ENCODE measurements around the gene RPP40.
"Not testable (repeated sequence)": the region's sequence is repeated elsewhere in the genome, so short reads cannot be mapped to it uniquely, and the experiment has no call there.

Gene RPP40

DNA sequence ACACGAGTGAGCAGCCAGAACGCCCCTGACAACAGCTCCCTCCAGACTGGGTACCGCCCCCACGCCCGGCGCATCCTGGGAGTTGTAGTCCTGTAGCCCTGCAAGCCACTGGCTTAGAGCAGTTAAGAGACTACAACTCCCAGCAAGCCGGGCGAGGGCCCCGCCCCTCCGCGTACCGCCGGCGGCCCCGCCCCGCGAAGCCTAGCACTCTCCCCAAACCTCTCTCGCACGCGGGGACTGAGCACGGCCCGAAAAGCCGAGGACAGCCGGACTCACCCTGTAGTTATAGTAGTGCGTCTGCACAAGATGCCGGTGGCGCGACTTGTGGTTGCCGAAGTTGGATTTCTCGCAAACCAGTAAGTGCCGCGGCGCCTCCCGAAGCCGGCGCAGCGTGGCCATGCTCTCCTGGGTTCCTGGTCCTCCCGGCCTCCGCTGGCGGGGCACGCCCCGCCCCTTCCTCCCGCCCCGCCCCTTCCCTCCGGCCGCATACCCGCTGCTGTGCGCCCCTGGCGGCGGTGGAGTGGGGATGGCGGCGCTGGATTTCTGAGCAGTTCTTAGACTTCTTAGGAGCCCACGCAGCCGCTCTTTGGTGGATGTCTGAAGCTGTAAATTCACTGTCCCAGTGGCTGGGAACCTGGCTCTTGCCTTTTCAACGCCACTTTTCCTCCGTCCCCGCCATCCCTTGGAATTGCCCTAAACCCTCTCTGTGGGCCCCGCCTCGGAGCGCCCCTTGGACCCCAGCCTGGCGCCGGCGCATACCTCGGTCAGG is at the start of gene RPP40:
TSS of gene RPP40 (minus strand) at position 434 of the 769 bp plus-strand sequence. CDS start at position 399, 35 bp downstream.
- peak; percentile 96 for DNase-seq

DNA sequence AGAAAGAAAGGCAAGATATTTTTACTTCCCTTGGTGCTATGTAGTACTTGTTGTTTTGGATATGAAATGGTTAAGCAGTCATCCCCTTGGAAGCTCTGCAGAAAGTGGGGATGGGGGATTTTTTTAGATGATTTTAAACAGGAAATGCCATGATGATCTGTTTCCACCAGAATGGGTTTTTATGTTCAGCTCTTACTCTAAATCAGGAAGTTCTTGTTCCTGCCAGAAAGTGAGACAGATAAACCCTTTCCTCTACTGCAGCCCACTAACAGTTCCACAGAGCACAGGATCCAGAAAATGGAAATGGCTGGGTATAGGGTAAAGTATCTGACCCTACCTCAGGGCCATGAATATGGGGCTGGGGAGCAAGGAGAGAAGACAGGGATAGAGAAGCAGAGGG is 49.2 kb upstream of the RPP40 start:
- DNase-seq, result no peak

DNA sequence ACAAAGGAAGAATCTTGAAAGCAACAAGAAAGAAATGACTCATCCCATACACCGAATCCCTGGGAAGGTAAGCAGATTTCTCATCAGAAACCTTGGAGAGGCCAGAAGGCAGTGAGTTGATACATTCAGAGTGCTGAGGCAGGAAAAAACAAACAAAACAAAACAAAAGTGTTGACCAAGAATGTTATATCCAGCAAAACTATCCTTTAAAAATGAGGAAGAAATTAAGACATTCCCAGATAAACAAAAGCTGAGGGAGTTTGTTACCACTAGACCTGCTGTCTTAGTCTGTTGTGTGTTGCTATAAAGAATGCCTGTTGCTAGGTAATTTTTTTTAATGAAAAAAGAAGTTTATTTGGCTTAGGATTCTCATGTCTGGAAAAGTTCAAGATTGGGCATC is 47.6 kb upstream of the RPP40 start:
- no peak for DNase-seq

DNA sequence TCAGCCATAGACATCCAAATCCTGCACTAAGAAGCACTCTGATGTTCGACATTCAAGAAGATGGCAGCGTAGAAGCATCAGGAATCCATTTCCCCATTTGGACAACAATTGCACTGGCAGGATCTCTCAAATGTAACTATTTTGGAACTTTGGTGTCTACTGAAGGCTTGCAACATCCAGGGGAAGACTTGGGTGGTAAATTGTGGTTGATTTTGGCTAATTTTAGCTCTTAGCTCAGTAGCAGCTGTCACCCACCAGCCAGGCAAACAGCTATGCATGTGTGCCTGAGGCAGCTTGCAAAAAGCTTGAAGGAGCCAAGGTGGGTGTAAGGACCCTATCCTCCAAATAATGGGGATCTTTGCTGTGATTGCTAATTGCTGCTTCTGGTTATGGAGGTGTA is 46.2 kb upstream of the RPP40 start:
- no peak for DNase-seq

GRCh38 chr6:5046430-5046829 is 42.6 kb upstream of the RPP40 start:
- DNase-seq, result no peak

DNA sequence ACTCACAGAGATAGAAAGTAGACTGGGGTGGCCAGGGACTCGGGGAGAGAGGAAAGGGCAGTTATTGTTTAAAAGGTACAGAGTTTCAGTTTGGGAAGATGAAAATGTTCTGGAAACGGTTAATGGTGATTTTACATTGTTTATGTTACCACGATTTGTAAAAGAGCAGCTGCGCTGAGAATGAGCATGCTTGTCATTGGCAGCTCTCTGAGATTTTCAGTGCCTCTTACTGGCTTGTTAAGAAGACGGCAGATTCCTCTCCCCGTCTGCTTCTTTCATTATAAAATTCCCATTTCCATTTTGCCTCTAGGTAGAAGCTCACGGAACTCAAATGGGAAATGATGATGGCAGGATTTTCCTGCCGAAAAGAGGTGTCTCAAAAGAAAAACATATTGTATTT is 41.6 kb upstream of the RPP40 start:
- no peak for DNase-seq

GRCh38 chr6:5044866-5045265 is 41.0 kb upstream of the RPP40 start:
- no peak for DNase-seq

GRCh38 chr6:5042436-5042835 is 38.6 kb upstream of the RPP40 start:
- no peak for DNase-seq

- DNase-seq, result no peak
Measured at GRCh38 chr6:5041955-5042354, 38.1 kb upstream of the RPP40 start.

DNA sequence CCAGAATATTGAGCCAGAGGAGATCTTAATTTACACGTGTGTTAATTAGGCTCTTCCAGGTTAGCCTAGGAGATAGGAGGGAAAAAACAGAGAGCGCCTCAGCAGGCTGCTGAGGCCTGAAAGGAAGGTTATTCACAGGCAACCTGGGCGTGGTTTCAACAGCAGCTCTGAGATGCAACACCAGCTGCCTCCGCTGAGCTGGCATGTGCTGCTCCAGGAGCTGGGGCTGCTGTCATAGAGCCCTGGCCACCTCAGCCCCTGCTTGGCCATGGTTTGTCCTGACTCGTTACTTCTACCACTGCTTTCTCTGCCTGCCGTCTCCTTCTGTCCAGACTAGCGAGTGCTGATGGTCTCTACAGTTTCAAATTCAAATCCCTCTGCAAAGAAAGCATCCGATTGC is 32.4 kb upstream of the RPP40 start:
- DNase-seq, result peak; percentile 19

GRCh38 chr6:5034736-5035135 is 30.9 kb upstream of the RPP40 start:
- no peak for DNase-seq

GRCh38 chr6:5034328-5034727 is 30.5 kb upstream of the RPP40 start:
- DNase-seq, result no peak

DNA sequence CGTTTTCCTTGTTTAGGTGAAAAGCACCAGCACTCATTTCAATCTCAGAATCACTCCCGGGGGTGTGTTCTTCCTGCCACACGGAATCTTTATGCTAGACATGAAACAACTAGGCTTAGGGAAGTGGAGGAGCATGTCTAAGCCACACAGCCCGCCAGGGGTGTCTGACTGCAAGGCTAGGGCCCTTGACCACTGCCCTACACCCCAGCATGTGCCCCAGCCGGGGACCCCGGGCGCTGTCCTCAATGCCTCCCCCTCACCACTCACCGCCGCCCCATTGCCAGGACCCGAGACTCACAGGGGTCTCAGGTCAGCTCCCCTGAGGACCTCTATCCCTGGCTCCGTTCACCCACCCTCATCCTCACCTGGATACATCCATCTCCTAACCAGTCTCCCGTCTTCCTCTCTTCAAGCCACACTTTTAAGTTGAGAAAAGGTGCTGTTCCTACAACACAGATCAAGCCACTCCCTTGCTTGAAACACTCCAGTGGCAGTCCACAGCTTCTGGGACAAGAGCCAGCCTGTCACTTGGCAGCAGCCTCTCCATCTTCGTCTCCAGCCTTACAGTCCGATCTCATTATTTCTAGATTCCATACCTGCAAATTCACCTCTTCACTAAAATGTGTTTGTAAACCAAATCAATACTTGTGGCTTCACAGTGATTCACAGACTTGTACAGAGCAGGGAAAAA is 29.5 kb upstream of the RPP40 start:
- not testable (repeated sequence) for DNase-seq

DNA sequence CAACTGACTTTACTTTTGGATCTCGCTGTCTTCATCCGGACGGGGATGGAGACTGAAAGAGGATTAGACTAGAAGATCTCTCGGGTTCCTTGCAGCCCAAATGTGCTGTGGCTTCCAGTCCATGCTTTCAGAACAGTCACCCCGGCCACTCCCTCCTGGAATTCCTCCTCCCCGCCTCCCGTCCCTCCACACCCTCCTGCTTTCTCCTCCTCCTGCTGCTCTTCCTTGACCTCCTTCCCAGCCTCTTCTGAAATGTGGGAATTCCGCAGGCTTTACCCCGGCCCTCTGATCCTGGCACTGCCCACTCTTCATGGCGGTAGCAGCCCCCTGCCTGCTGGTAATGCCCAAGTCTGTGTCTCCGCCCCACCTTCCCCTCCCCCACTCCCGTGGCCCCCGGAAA is 28.9 kb upstream of the RPP40 start:
- DNase-seq, result not testable (repeated sequence)

DNA sequence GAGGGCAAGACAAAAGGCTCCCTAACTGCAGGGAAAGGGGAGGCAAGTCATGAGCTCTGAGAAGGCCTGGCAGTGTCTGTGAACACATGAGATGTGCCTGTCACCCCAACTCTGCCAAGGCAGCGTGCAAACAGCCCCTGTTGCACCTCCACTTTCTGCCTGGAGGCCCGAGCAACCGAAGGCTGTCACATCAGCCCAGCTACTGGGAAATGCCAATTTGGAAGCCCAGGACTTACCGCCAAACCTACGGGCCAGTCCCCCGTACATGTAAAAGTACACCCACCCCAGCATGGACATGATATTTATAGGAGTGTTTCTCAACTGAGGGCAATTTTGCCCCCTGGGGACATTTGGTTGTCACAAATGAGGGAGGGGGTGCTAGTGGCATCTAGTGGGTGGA is 27.3 kb upstream of the RPP40 start:
- DNase-seq, result no peak

DNA sequence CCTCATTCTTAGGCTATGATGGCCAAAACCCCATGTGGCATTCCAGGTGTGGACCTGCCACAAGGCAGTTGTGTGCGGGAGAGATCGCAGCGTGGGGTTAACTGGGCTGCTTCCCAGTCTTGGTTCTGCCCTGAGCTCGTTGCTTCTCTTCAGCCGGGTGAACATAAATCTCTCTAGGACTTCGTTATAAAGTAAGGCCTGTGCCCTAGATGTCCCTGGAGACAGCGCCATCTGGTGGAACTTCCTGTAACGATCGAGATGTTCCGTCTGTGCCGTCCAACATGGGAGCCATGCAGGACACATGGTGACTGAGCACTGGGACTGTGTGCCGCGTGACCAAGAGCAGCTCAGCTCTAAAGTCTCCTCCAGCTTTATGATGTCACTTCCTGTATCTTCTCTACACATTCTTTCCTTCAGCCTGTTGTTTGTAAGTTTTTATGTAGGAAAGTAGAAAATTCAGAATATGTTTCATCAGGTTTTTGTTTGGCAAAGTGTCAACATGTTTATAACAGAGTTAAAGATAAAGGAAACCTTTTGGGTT is 26.8 kb upstream of the RPP40 start:
- DNase-seq, result peak; percentile 57

GRCh38 chr6:5029609-5030008 is 25.8 kb upstream of the RPP40 start:
- no peak for DNase-seq

GRCh38 chr6:5028921-5029320 is 25.1 kb upstream of the RPP40 start:
- DNase-seq, result no peak

GRCh38 chr6:5028301-5028700 is 24.5 kb upstream of the RPP40 start:
- no peak for DNase-seq

GRCh38 chr6:5025911-5026819 is 22.3 kb upstream of the RPP40 start:
- DNase-seq, result no peak

DNA sequence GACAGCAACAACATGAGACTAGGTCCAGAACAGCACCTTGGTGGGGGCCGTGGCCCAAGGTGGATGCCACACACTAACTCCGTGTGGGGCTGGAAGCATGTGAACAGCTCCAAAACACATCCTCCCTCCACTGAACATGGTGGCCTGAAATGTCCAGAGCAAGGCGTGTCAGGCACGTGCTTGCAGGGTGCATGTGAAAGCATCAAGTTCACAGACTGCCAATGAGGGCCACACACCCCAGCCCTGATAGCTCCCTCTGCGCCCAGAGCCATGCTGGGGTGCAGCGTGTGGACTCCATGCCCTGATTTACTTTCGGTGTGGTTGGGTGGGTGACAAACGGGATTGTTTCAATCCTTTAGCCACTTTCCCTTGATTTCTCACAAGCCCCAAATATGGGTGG is 20.1 kb upstream of the RPP40 start:
- no peak for DNase-seq

DNA sequence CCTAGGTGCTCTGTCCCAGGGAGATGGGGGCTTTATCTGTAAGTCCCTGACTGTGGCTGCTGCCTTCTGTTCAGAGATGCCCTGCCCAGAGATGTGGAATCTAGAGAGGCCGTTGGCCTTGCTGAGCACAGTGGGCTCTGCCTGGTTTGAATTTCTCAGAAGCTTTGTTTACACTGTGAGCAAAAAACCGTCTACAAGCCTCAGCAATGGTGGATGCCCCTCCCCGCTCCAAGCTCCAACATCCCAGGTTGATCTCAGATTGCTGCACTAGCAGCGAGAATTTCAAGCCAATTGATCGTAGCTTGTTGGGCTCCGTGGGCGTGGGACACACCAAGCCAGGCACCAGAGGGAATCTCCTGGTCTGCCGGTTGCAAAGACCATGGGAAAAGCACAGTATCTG is 16.3 kb upstream of the RPP40 start:
- no peak for DNase-seq

DNA sequence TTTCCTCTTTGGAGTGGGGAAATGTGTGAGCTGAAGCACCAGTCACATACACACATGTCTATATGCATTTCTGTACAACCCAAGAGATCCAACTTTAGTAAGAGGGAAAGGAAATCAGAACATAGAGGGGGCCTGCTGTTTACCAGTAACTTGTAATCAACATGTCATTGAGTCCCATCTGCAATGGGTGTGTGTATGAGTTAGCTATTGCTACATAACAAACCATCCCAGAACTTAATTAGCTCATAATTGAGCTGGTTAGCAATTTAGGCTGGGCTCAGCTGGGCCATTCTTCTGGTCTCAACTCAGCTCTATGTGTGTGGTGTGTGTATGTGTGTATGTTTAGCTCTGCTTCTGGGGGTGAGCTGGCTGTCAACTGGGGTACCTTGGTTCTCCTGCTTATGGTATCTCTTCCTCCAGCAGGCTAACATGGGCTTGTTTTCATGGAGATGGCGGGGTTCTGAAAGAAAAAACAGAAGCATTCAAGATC is 10.3 kb upstream of the RPP40 start:
- no peak for DNase-seq
